ENCODE measurements around the gene SDR42E2.

Gene SDR42E2

DNA sequence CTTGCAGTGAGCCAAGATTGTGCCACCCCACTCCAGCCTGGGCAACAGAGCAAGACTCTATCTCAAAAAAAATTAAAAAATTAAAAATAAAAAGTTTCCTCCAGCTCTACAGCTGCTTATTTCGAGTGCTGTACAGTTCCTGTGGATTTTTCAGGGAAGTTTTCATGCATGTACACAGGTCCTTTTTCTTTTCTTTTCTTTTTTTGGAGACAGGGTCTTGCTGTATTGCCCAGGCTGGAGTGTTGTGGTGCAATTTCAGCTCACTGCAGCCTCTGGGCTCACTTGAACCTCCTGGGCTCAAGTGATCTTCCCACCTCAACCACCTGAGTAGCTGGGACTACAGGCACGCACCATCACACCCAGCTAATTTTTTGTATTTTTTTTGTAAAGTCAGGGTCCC is 59.7 kb downstream of the SDR42E2 start:
- Mint-ChIP-seq H3K36me3 (ENCODE audit: low read depth) (peaks cover 31% of the 10 kb centered on the region), H3K4me1 (ENCODE audit: low read depth) (peaks cover 14% of the 10 kb centered on the region), H3K27ac (no peak overlapping the region), H3K9me3 (no peaks in the 10 kb centered on the region), H3K27me3 (no peaks in the 10 kb centered on the region), H3K4me3 (no peak overlapping the region)
- no peak for DNase-seq

GRCh38 chr16:22222998-22223397 is 60.7 kb downstream of the SDR42E2 start:
- no peak overlapping the region for H3K4me3 Mint-ChIP-seq
- H3K9me3 Mint-ChIP-seq: no peaks in the 10 kb centered on the region
- H3K27me3 Mint-ChIP-seq: no peaks in the 10 kb centered on the region
- DNase-seq: no peak
- H3K27ac Mint-ChIP-seq: no peak overlapping the region
- peaks cover 33% of the 10 kb centered on the region for H3K36me3 Mint-ChIP-seq (ENCODE audit: low read depth)
- peaks cover 11% of the 10 kb centered on the region for H3K4me1 Mint-ChIP-seq (ENCODE audit: low read depth)

DNA sequence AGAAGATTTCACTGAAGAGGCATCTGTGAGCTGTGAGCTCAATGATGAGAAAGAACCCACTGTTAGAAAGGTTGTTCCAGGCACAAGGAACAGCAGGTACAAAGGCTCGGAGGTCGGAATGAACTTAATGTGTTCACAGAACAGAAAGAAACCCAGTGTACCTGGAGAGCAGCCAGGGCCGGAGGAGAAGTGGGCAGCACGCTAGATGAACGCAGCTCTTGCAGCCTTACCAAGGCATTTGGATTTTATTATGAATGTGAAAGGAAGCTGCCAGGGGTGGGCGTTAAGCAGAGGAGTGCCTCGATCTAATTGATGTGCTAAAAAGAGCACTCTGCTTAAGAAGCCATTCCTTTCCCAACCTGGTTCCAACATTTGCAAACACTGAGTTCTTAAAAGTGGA is 62.8 kb downstream of the SDR42E2 start:
- peaks cover 8% of the 10 kb centered on the region for H3K4me1 Mint-ChIP-seq (ENCODE audit: low read depth)
- DNase-seq: no peak
- no peaks in the 10 kb centered on the region for H3K9me3 Mint-ChIP-seq
- no peak overlapping the region for H3K4me3 Mint-ChIP-seq
- peaks cover 45% of the 10 kb centered on the region for H3K36me3 Mint-ChIP-seq (ENCODE audit: low read depth)
- no peaks in the 10 kb centered on the region for H3K27me3 Mint-ChIP-seq
- H3K27ac Mint-ChIP-seq: no peak overlapping the region

DNA sequence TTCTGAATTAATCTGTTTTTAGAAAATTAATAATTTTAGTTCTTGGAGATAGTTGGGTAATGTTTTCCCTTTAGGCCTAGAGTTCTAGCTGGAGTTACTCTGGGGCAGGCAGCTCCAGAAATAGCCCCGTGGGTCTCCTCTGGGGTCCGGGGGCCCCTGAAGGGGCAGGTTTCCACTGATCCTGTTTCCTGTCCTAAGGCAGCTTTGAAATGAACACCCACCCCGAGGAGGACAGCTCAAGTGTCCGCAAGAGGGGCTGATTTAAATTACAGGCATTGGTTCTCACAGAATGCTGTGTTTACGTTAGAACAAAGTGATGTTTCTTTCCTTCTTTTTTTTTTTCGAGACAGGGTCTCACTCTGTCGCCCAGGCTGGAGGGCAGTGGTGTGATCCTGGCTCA is 67.6 kb downstream of the SDR42E2 start:
- no peak for DNase-seq
- Mint-ChIP-seq H3K36me3 (ENCODE audit: low read depth) (peaks cover 65% of the 10 kb centered on the region), H3K27ac (no peak overlapping the region), H3K4me3 (no peak overlapping the region), H3K4me1 (ENCODE audit: low read depth) (peaks cover 15% of the 10 kb centered on the region), H3K9me3 (no peaks in the 10 kb centered on the region), H3K27me3 (no peaks in the 10 kb centered on the region)

GRCh38 chr16:22232277-22233036 is 70.2 kb downstream of the SDR42E2 start:
- H3K4me1 Mint-ChIP-seq (ENCODE audit: low read depth): peaks cover 14% of the 10 kb centered on the region
- H3K9me3 Mint-ChIP-seq: no peaks in the 10 kb centered on the region
- peak overlapping the region; percentile 37 for H3K27ac Mint-ChIP-seq
- peak; percentile 35 for DNase-seq
- no peak overlapping the region for H3K4me3 Mint-ChIP-seq
- peaks cover 70% of the 10 kb centered on the region for H3K36me3 Mint-ChIP-seq (ENCODE audit: low read depth)
- no peaks in the 10 kb centered on the region for H3K27me3 Mint-ChIP-seq

DNA sequence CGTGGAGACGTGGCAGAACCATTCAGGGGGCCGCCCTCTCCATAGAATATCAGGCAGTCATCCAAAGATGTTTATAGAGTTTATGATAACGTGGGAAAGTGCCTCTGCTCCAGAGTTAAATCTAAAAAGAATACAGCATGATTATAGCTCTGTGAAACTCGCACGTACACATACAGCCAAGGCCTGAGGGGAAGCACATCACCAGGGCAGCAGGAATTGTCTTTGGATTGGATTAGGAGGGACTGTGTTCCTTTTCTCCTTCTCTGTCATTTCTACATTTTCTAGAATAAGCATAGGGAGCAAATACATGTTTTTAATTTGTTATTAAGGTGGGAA is 70.7 kb downstream of the SDR42E2 start:
- H3K27ac Mint-ChIP-seq: no peak overlapping the region
- H3K9me3 Mint-ChIP-seq: no peaks in the 10 kb centered on the region
- no peak for DNase-seq
- no peak overlapping the region for H3K4me3 Mint-ChIP-seq
- H3K27me3 Mint-ChIP-seq: no peaks in the 10 kb centered on the region
- H3K36me3 Mint-ChIP-seq (ENCODE audit: low read depth): peaks cover 73% of the 10 kb centered on the region
- H3K4me1 Mint-ChIP-seq (ENCODE audit: low read depth): peaks cover 14% of the 10 kb centered on the region

GRCh38 chr16:22235839-22236745 is 73.8 kb downstream of the SDR42E2 start:
- no peak for DNase-seq
- Mint-ChIP-seq H3K27ac (no peak overlapping the region), H3K9me3 (no peaks in the 10 kb centered on the region), H3K36me3 (ENCODE audit: low read depth) (peaks cover 60% of the 10 kb centered on the region), H3K4me1 (ENCODE audit: low read depth) (peaks cover 40% of the 10 kb centered on the region), H3K27me3 (no peaks in the 10 kb centered on the region), H3K4me3 (no peak overlapping the region)

DNA sequence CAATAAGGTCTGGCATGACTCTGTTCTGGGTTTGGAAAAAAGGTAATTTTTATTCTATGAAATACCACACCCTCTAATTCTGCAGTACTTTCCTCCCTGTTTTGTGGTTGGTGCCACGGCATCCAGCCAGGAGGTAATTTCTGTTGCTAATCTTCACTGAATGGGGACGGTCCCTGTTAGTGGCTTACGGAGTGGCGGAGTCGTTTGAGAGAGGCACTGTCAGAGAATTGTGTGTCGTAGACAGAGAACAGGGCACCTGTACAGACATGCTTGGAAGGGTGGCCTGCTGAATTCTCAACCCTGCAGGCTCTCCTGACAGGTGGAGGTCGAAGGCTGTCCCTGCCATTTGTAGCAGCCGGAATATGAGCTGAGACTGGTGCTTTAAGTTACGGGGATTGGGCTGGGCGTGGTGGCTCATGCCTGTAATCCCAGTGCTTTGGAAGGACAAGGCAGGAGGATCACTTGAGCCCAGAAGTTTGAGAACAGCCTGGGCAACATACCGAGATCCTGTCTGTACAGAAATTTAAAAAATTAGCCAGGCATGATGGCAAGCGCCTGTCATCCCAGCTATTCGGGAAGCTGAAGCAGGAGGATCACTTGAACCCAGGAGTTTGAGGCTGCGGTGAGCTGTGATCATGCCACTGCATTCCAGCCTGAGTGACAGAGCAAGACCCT is 77.0 kb downstream of the SDR42E2 start:
- no peaks in the 10 kb centered on the region for H3K9me3 Mint-ChIP-seq
- peaks cover 38% of the 10 kb centered on the region for H3K36me3 Mint-ChIP-seq (ENCODE audit: low read depth)
- peak overlapping the region; percentile 65 for H3K27ac Mint-ChIP-seq
- DNase-seq: no peak
- H3K4me3 Mint-ChIP-seq: no peak overlapping the region
- H3K27me3 Mint-ChIP-seq: no peaks in the 10 kb centered on the region
- peaks cover 29% of the 10 kb centered on the region for H3K4me1 Mint-ChIP-seq (ENCODE audit: low read depth)

GRCh38 chr16:22240023-22240710 is 77.9 kb downstream of the SDR42E2 start:
- Mint-ChIP-seq H3K4me1 (ENCODE audit: low read depth) (peaks cover 29% of the 10 kb centered on the region), H3K36me3 (ENCODE audit: low read depth) (peaks cover 39% of the 10 kb centered on the region), H3K27me3 (no peaks in the 10 kb centered on the region), H3K9me3 (no peaks in the 10 kb centered on the region), H3K27ac (peak overlapping the region; percentile 82), H3K4me3 (no peak overlapping the region)
- no peak for DNase-seq

All from activated T-cell treated with anti-CD3 and anti-CD28 coated beads, Interleukin-2, amount 50 U/mL, for 24 hours (primary cell).